Caco-2 (cell line): ENCODE results near the gene ATP5PD. TPM values are rescaled to one million over a fixed set of nuclear protein-coding genes. Genes with fewer than 3 reads are reported as not detected.

Source experiments
- BruUV-seq: library from RNA; stranded (reverse); fragments of 400-500 nt; replicated peaks from 2 replicates; lab custom pipeline; 2021; lab: Mats Ljungman, UMichigan
- CTCF ChIA-PET: fragments of 300-600 bp; sonication (Branson Sonifier 250); formaldehyde crosslinking; loops from one replicate; lab custom pipeline; 2022; ENCODE audit warnings: antibody characterized with exemption; lab: Charles Lee
- POLR2A ChIA-PET: fragments of 300-600 bp; sonication (Branson Sonifier 250); formaldehyde crosslinking; loops from one replicate; lab custom pipeline; 2022; ENCODE audit warnings: antibody characterized with exemption; lab: Charles Lee
- DNase-seq, 2 experiments: peaks; one replicate each; pipeline versions ENCODE4 v3.0.0 to v3.0.0-alpha.2; 2020 to 2022
- H3K27me3 ChIP-seq: replicated peaks from 2 replicates; pipeline ENCODE4 v1.6.0; 2011; ENCODE audit warnings: low read length; ENCODE audit not compliant: control insufficient read depth, insufficient read depth
- H3K36me3 ChIP-seq: 2 replicates; pipeline ENCODE4 v1.5.1; 2011; ENCODE audit warnings: low read length; ENCODE audit not compliant: control insufficient read depth, insufficient read depth
- H3K4me1 ChIP-seq: fragments of 250-450 bp; sonication (Bioruptor Pico); 2 replicates; pipeline ENCODE4 v1.5.1; 2020; ENCODE audit warnings: mild to moderate bottlenecking
- H3K4me3 ChIP-seq: 2 replicates; pipeline ENCODE4 v1.5.1; 2011; ENCODE audit warnings: low read depth, mild to moderate bottlenecking, control low read depth, low read length
- H3K9me3 ChIP-seq: fragments of 250-450 bp; sonication (Bioruptor Pico); 2 replicates; pipeline ENCODE4 v1.5.1; 2020; ENCODE audit warnings: mild to moderate bottlenecking, moderate library complexity
- H3K27ac Mint-ChIP-seq: one replicate; pipeline ENCODE4 v1.8.0; 2022; ENCODE audit warnings: mixed read lengths; ENCODE audit not compliant: unreplicated experiment
- H3K27me3 Mint-ChIP-seq: one replicate; pipeline ENCODE4 v1.8.0; 2022; ENCODE audit warnings: mixed read lengths; ENCODE audit not compliant: insufficient read depth, unreplicated experiment
- H3K36me3 Mint-ChIP-seq: one replicate; pipeline ENCODE4 v1.8.0; 2022; ENCODE audit warnings: mild to moderate bottlenecking, mixed read lengths; ENCODE audit not compliant: insufficient read depth, unreplicated experiment
- H3K4me1 Mint-ChIP-seq: one replicate; pipeline ENCODE4 v1.8.0; 2022; ENCODE audit warnings: low read depth, mixed read lengths; ENCODE audit not compliant: unreplicated experiment
- H3K4me3 Mint-ChIP-seq: one replicate; pipeline ENCODE4 v1.8.0; 2022; ENCODE audit warnings: mild to moderate bottlenecking, moderate library complexity, mixed read lengths; ENCODE audit not compliant: unreplicated experiment
- H3K9me3 Mint-ChIP-seq: one replicate; pipeline ENCODE4 v1.8.0; 2022; ENCODE audit warnings: mixed read lengths; ENCODE audit not compliant: unreplicated experiment
- CTCF ChIP-seq, 2 experiments: fragments of 200-600 bp in 1 of 2; IDR thresholded peaks; 1 replicate in 1 of 2; 2 replicates in 1 of 2; pipeline versions ENCODE4 v1.5.1 to v1.8.0; 2011 to 2022; ENCODE audit warnings: antibody characterized with exemption in 1 of 2, control low read depth in 1 of 2, inconsistent platforms in 1 of 2, low read depth in 1 of 2, low read length in 1 of 2, mild to moderate bottlenecking in 1 of 2, moderate library complexity in 1 of 2; ENCODE audit not compliant: insufficient read depth in 1 of 2, severe bottlenecking in 1 of 2, unreplicated experiment in 1 of 2
- intact Hi-C: fragments of 100-400 bp; cut with micrococcal nuclease; formaldehyde crosslinking; loops from one replicate; pipeline ENCODE4 v1.10.0; 2022; ENCODE audit not compliant: unreplicated experiment
- total RNA-seq: library from RNA; stranded (reverse); gene quantifications from 2 replicates; pipeline ENCODE4 v1.2.3, GENCODE V29; 2022

The ATP5PD gene
- total RNA-seq, 1 experiment from 2014 or later = 316 TPM

- no peaks in the 10 kb centered on the region for H3K9me3 ChIP-seq
- ChIA-PET POLR2A (interaction anchor here (1.0 kb wide), 1 partner anchor 90 kb away, joined by 3 read pairs; no protein-coding TSS in a partner anchor), CTCF (interaction anchor here (0.8 kb wide), 1 partner anchor 48 kb away, joined by 3 read pairs; no protein-coding TSS in a partner anchor)
- H3K27me3 ChIP-seq = no peaks in the 10 kb centered on the region
- H3K27me3 Mint-ChIP-seq = no peaks in the 10 kb centered on the region
- H3K9me3 Mint-ChIP-seq = no peaks in the 10 kb centered on the region
- no peak for TF ChIP-seq CTCF (IDR thresholded peaks at IDR 0.05; ENCODE audit: insufficient read depth in 1 of 2, low read depth in 1 of 2, low read length in 1 of 2, severe bottlenecking in 1 of 2, unreplicated experiment in 1 of 2)
- intact Hi-C loops = loop anchor here (5.0 kb wide), 1 partner anchor 42 kb away; the partner anchor contains the start of gene ARMC7
- no peak overlapping the region for H3K27ac Mint-ChIP-seq
- peaks cover 5% of the 10 kb centered on the region for H3K36me3 ChIP-seq
- peaks cover 2% of the 10 kb centered on the region for H3K4me1 Mint-ChIP-seq
- no peak overlapping the region for H3K4me3 ChIP-seq
- no peak for DNase-seq
- peaks cover 47% of the 10 kb centered on the region for H3K36me3 Mint-ChIP-seq
- 0 out of 2 replicates have a peak, but pooled peaks cover under 1% of the 10 kb centered on the region for H3K4me1 ChIP-seq
- H3K4me3 Mint-ChIP-seq = no peak overlapping the region
- no TSS peak for BruUV-seq
Observed at GRCh38 chr17:75064867-75065561, 18.2 kb upstream of the ATP5PD start.

GRCh38 chr17:75064460-75064859 is 17.7 kb upstream of the ATP5PD start:
- ChIA-PET CTCF (interaction anchor here (0.8 to 1.3 kb wide), 2 partner anchors 10 to 48 kb away, joined by 3 read pairs; no protein-coding TSS in a partner anchor), POLR2A (interaction anchor here (1.0 kb wide), 1 partner anchor 90 kb away, joined by 3 read pairs; no protein-coding TSS in a partner anchor)
- H3K9me3 ChIP-seq = no peaks in the 10 kb centered on the region
- no peak for DNase-seq
- H3K36me3 ChIP-seq = peaks cover 5% of the 10 kb centered on the region
- H3K27me3 Mint-ChIP-seq = no peaks in the 10 kb centered on the region
- H3K9me3 Mint-ChIP-seq = no peaks in the 10 kb centered on the region
- H3K27ac Mint-ChIP-seq = no peak overlapping the region
- no peaks in the 10 kb centered on the region for H3K27me3 ChIP-seq
- H3K36me3 Mint-ChIP-seq = peaks cover 53% of the 10 kb centered on the region
- 0 out of 2 replicates have a peak, but pooled peaks cover 5% of the 10 kb centered on the region for H3K4me1 ChIP-seq
- H3K4me3 ChIP-seq = no peak overlapping the region
- intact Hi-C loops = no loop called here
- peaks cover 8% of the 10 kb centered on the region for H3K4me1 Mint-ChIP-seq
- H3K4me3 Mint-ChIP-seq = no peak overlapping the region
- no TSS peak for BruUV-seq
- TF ChIP-seq CTCF (IDR thresholded peaks at IDR 0.05; ENCODE audit: insufficient read depth in 1 of 2, low read depth in 1 of 2, low read length in 1 of 2, severe bottlenecking in 1 of 2, unreplicated experiment in 1 of 2) = no peak

GRCh38 chr17:75064040-75064439 is 17.3 kb upstream of the ATP5PD start:
- ChIA-PET CTCF (interaction anchor here (0.5 to 1.3 kb wide), 2 partner anchors 10 to 100 kb away, joined by 3 read pairs; no protein-coding TSS in a partner anchor), POLR2A (interaction anchor here (1.0 kb wide), 1 partner anchor 91 kb away, joined by 3 read pairs; no protein-coding TSS in a partner anchor)
- no peaks in the 10 kb centered on the region for H3K27me3 Mint-ChIP-seq
- Histone ChIP-seq H3K9me3 (no peaks in the 10 kb centered on the region), H3K36me3 (peaks cover 5% of the 10 kb centered on the region), H3K4me3 (no peak overlapping the region), H3K27me3 (no peaks in the 10 kb centered on the region), H3K4me1 (0 out of 2 replicates have a peak, but pooled peaks cover 5% of the 10 kb centered on the region)
- intact Hi-C loops = no loop called here
- H3K4me1 Mint-ChIP-seq = peaks cover 9% of the 10 kb centered on the region
- no TSS peak for BruUV-seq
- DNase-seq = no peak
- no peak overlapping the region for H3K27ac Mint-ChIP-seq
- no peak for TF ChIP-seq CTCF (IDR thresholded peaks at IDR 0.05; ENCODE audit: insufficient read depth in 1 of 2, low read depth in 1 of 2, low read length in 1 of 2, severe bottlenecking in 1 of 2, unreplicated experiment in 1 of 2)
- peaks cover 55% of the 10 kb centered on the region for H3K36me3 Mint-ChIP-seq
- no peak overlapping the region for H3K4me3 Mint-ChIP-seq
- H3K9me3 Mint-ChIP-seq = no peaks in the 10 kb centered on the region
